ENCODE data around the gene IGSF8.

IGSF8 gene

GRCh38 chr1:160081261-160081936 lies 17.0 kb downstream of the IGSF8 start, which contains the start of gene KCNJ9:
Gene KCNJ9 (plus strand): TSS chr1:160081538. CDS start chr1:160084031, 2,493 bp downstream.
- Histone ChIP-seq H3K27ac (ENCODE audit: low read depth, low read length) (no peak within 1 kb of the TSS), H3K9me3 (ENCODE audit: control insufficient read depth in 1 of 2, low read length in 2 of 2) (no peaks in the 10 kb centered on the region), H3K4me1 (ENCODE audit: control insufficient read depth in 1 of 2, insufficient read depth in 2 of 2, low read length in 2 of 2) (peaks cover 0 to 10% of the 10 kb centered on the region in 2 donors), H3K36me3 (ENCODE audit: control insufficient read depth in 1 of 2, insufficient read depth in 2 of 2, low read length in 2 of 2) (no peaks in the 10 kb centered on the region), H3K4me3 (ENCODE audit: low read depth in 1 of 2, low read length in 2 of 2) (no peak within 1 kb of the TSS), H3K27me3 (ENCODE audit: control insufficient read depth in 1 of 2, insufficient read depth in 2 of 2, low read length in 2 of 2) (peaks cover 43% of the 10 kb centered on the region in 2 donors), H3K9ac (ENCODE audit: low read depth in 1 of 2, low read length in 2 of 2) (no peak within 1 kb of the TSS)

GRCh38 chr1:160080381-160081100 lies 17.9 kb downstream of the IGSF8 start:
- H3K9me3 ChIP-seq (ENCODE audit: control insufficient read depth in 1 of 2, low read length in 2 of 2), result no peaks in the 10 kb centered on the region
- H3K4me3 ChIP-seq (ENCODE audit: low read depth in 1 of 2, low read length in 2 of 2), result no peak overlapping the region
- no peaks in the 10 kb centered on the region for H3K36me3 ChIP-seq (ENCODE audit: control insufficient read depth in 1 of 2, insufficient read depth in 2 of 2, low read length in 2 of 2)
- H3K27ac ChIP-seq (ENCODE audit: low read depth, low read length), result no peak overlapping the region
- H3K4me1 ChIP-seq (ENCODE audit: control insufficient read depth in 1 of 2, insufficient read depth in 2 of 2, low read length in 2 of 2), result peaks cover 0 to 10% of the 10 kb centered on the region in 2 donors
- no peak overlapping the region for H3K9ac ChIP-seq (ENCODE audit: low read depth in 1 of 2, low read length in 2 of 2)
- peaks cover 43% of the 10 kb centered on the region in 2 donors for H3K27me3 ChIP-seq (ENCODE audit: control insufficient read depth in 1 of 2, insufficient read depth in 2 of 2, low read length in 2 of 2)

GRCh38 chr1:160079448-160079847 lies 19.0 kb downstream of the IGSF8 start:
- H3K4me1 ChIP-seq (ENCODE audit: control insufficient read depth in 1 of 2, insufficient read depth in 2 of 2, low read length in 2 of 2), result peaks cover 0 to 10% of the 10 kb centered on the region in 2 donors
- H3K9me3 ChIP-seq (ENCODE audit: control insufficient read depth in 1 of 2, low read length in 2 of 2), result no peaks in the 10 kb centered on the region
- no peak overlapping the region for H3K27ac ChIP-seq (ENCODE audit: low read depth, low read length)
- no peak overlapping the region for H3K9ac ChIP-seq (ENCODE audit: low read depth in 1 of 2, low read length in 2 of 2)
- H3K4me3 ChIP-seq (ENCODE audit: low read depth in 1 of 2, low read length in 2 of 2), result no peak overlapping the region
- H3K27me3 ChIP-seq (ENCODE audit: control insufficient read depth in 1 of 2, insufficient read depth in 2 of 2, low read length in 2 of 2), result peaks cover 43% of the 10 kb centered on the region in 2 donors
- no peaks in the 10 kb centered on the region for H3K36me3 ChIP-seq (ENCODE audit: control insufficient read depth in 1 of 2, insufficient read depth in 2 of 2, low read length in 2 of 2)

GRCh38 chr1:160078512-160079195 lies 19.8 kb downstream of the IGSF8 start:
- Histone ChIP-seq H3K4me3 (ENCODE audit: low read depth in 1 of 2, low read length in 2 of 2) (no peak overlapping the region), H3K4me1 (ENCODE audit: control insufficient read depth in 1 of 2, insufficient read depth in 2 of 2, low read length in 2 of 2) (peaks cover 0 to 6% of the 10 kb centered on the region in 2 donors), H3K9ac (ENCODE audit: low read depth in 1 of 2, low read length in 2 of 2) (no peak overlapping the region)

GRCh38 chr1:160077486-160077885 lies 20.9 kb downstream of the IGSF8 start:
- no peak overlapping the region for H3K4me3 ChIP-seq (ENCODE audit: low read depth in 1 of 2, low read length in 2 of 2)
- H3K36me3 ChIP-seq (ENCODE audit: control insufficient read depth in 1 of 2, insufficient read depth in 2 of 2, low read length in 2 of 2), result no peaks in the 10 kb centered on the region
- H3K27ac ChIP-seq (ENCODE audit: low read depth, low read length), result no peak overlapping the region
- H3K9ac ChIP-seq (ENCODE audit: low read depth in 1 of 2, low read length in 2 of 2), result no peak overlapping the region
- no peaks in the 10 kb centered on the region for H3K9me3 ChIP-seq (ENCODE audit: control insufficient read depth in 1 of 2, low read length in 2 of 2)
- peaks cover 0 to 6% of the 10 kb centered on the region in 2 donors for H3K4me1 ChIP-seq (ENCODE audit: control insufficient read depth in 1 of 2, insufficient read depth in 2 of 2, low read length in 2 of 2)
- H3K27me3 ChIP-seq (ENCODE audit: control insufficient read depth in 1 of 2, insufficient read depth in 2 of 2, low read length in 2 of 2), result peaks cover 32 to 33% of the 10 kb centered on the region in 2 donors

More at GRCh38 chr1:160078512-160079195, 19.8 kb downstream of the IGSF8 start:
- no peaks in the 10 kb centered on the region for H3K9me3 ChIP-seq (ENCODE audit: control insufficient read depth in 1 of 2, low read length in 2 of 2)
- no peaks in the 10 kb centered on the region for H3K36me3 ChIP-seq (ENCODE audit: control insufficient read depth in 1 of 2, insufficient read depth in 2 of 2, low read length in 2 of 2)
- peaks cover 43% of the 10 kb centered on the region in 2 donors for H3K27me3 ChIP-seq (ENCODE audit: control insufficient read depth in 1 of 2, insufficient read depth in 2 of 2, low read length in 2 of 2)
- H3K27ac ChIP-seq (ENCODE audit: low read depth, low read length), result no peak overlapping the region

GRCh38 chr1:160076295-160076694 lies 22.1 kb downstream of the IGSF8 start:
- Histone ChIP-seq H3K27me3 (ENCODE audit: control insufficient read depth in 1 of 2, insufficient read depth in 2 of 2, low read length in 2 of 2) (peaks cover 21 to 31% of the 10 kb centered on the region in 2 donors), H3K36me3 (ENCODE audit: control insufficient read depth in 1 of 2, insufficient read depth in 2 of 2, low read length in 2 of 2) (no peaks in the 10 kb centered on the region), H3K4me1 (ENCODE audit: control insufficient read depth in 1 of 2, insufficient read depth in 2 of 2, low read length in 2 of 2) (peaks cover 0 to 6% of the 10 kb centered on the region in 2 donors), H3K9ac (ENCODE audit: low read depth in 1 of 2, low read length in 2 of 2) (no peak overlapping the region), H3K4me3 (ENCODE audit: low read depth in 1 of 2, low read length in 2 of 2) (no peak overlapping the region), H3K9me3 (ENCODE audit: control insufficient read depth in 1 of 2, low read length in 2 of 2) (no peaks in the 10 kb centered on the region), H3K27ac (ENCODE audit: low read depth, low read length) (no peak overlapping the region)

GRCh38 chr1:160075836-160076235 lies 22.6 kb downstream of the IGSF8 start:
- peaks cover under 1 to 10% of the 10 kb centered on the region in 2 donors for H3K4me1 ChIP-seq (ENCODE audit: control insufficient read depth in 1 of 2, insufficient read depth in 2 of 2, low read length in 2 of 2)
- peaks cover 17 to 31% of the 10 kb centered on the region in 2 donors for H3K27me3 ChIP-seq (ENCODE audit: control insufficient read depth in 1 of 2, insufficient read depth in 2 of 2, low read length in 2 of 2)
- no peaks in the 10 kb centered on the region for H3K9me3 ChIP-seq (ENCODE audit: control insufficient read depth in 1 of 2, low read length in 2 of 2)
- H3K9ac ChIP-seq (ENCODE audit: low read depth in 1 of 2, low read length in 2 of 2), result no peak overlapping the region
- H3K4me3 ChIP-seq (ENCODE audit: low read depth in 1 of 2, low read length in 2 of 2), result no peak overlapping the region
- no peaks in the 10 kb centered on the region for H3K36me3 ChIP-seq (ENCODE audit: control insufficient read depth in 1 of 2, insufficient read depth in 2 of 2, low read length in 2 of 2)
- no peak overlapping the region for H3K27ac ChIP-seq (ENCODE audit: low read depth, low read length)

- Histone ChIP-seq H3K4me3 (ENCODE audit: low read depth in 1 of 2, low read length in 2 of 2) (no peak overlapping the region), H3K9me3 (ENCODE audit: control insufficient read depth in 1 of 2, low read length in 2 of 2) (no peaks in the 10 kb centered on the region), H3K36me3 (ENCODE audit: control insufficient read depth in 1 of 2, insufficient read depth in 2 of 2, low read length in 2 of 2) (no peaks in the 10 kb centered on the region), H3K4me1 (ENCODE audit: control insufficient read depth in 1 of 2, insufficient read depth in 2 of 2, low read length in 2 of 2) (peaks cover 5 to 16% of the 10 kb centered on the region in 2 donors), H3K9ac (ENCODE audit: low read depth in 1 of 2, low read length in 2 of 2) (no peak overlapping the region), H3K27ac (ENCODE audit: low read depth, low read length) (no peak overlapping the region), H3K27me3 (ENCODE audit: control insufficient read depth in 1 of 2, insufficient read depth in 2 of 2, low read length in 2 of 2) (peaks cover 7 to 28% of the 10 kb centered on the region in 2 donors)
Measured at GRCh38 chr1:160074865-160075264, 23.6 kb downstream of the IGSF8 start.

GRCh38 chr1:160071289-160071688 lies 27.1 kb downstream of the IGSF8 start:
- Histone ChIP-seq H3K9me3 (ENCODE audit: control insufficient read depth in 1 of 2, low read length in 2 of 2) (no peaks in the 10 kb centered on the region), H3K9ac (ENCODE audit: low read depth in 1 of 2, low read length in 2 of 2) (no peak overlapping the region), H3K27ac (ENCODE audit: low read depth, low read length) (no peak overlapping the region), H3K36me3 (ENCODE audit: control insufficient read depth in 1 of 2, insufficient read depth in 2 of 2, low read length in 2 of 2) (no peaks in the 10 kb centered on the region), H3K27me3 (ENCODE audit: control insufficient read depth in 1 of 2, insufficient read depth in 2 of 2, low read length in 2 of 2) (peaks cover 9 to 37% of the 10 kb centered on the region in 2 donors), H3K4me3 (ENCODE audit: low read depth in 1 of 2, low read length in 2 of 2) (no peak overlapping the region), H3K4me1 (ENCODE audit: control insufficient read depth in 1 of 2, insufficient read depth in 2 of 2, low read length in 2 of 2) (peaks cover 5 to 10% of the 10 kb centered on the region in 2 donors)
